ENCODE measurements around the gene FOXP1.

DNA sequence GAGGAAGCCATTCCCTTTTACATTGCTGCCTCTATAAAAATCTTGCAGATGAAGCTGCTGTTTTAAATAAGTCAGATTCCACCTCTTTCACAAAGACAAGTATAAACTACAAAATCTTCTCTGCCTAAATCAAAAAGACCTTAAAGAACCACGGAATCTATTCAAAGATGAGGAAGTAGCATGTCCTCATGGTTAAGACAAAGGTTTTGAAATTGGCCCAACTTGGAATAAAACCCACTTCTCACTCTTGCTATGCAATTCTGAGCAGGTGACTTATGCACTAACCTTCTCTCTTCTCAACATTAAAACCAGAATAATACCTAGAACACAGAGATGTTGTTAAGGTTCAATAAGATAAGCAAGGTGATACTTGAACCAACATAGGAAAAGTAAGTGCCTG lies 97.6 kb downstream of the FOXP1 start:
- TF ChIP-seq, protein P1, sequence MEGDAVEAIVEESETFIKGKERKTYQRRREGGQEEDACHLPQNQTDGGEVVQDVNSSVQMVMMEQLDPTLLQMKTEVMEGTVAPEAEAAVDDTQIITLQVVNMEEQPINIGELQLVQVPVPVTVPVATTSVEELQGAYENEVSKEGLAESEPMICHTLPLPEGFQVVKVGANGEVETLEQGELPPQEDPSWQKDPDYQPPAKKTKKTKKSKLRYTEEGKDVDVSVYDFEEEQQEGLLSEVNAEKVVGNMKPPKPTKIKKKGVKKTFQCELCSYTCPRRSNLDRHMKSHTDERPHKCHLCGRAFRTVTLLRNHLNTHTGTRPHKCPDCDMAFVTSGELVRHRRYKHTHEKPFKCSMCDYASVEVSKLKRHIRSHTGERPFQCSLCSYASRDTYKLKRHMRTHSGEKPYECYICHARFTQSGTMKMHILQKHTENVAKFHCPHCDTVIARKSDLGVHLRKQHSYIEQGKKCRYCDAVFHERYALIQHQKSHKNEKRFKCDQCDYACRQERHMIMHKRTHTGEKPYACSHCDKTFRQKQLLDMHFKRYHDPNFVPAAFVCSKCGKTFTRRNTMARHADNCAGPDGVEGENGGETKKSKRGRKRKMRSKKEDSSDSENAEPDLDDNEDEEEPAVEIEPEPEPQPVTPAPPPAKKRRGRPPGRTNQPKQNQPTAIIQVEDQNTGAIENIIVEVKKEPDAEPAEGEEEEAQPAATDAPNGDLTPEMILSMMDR (IDR thresholded peaks at IDR 0.05), result no peak
- no peak for TF ChIP-seq EZH2 (IDR thresholded peaks at IDR 0.05; ENCODE audit: borderline replicate concordance, insufficient read depth, low read depth, low read length, poor library complexity, severe bottlenecking)

Data from B cell (primary cell).